Peyer's patch (tissue), 4 donors: Measurements from ENCODE around the gene RAB34. TPM values are rescaled to one million over a fixed set of nuclear protein-coding genes. Genes with fewer than 3 reads are reported as not detected.

Experiments
- DNase-seq, 3 donors: peaks; one replicate each; pipeline ENCODE4 v3.0.0-alpha.2; 2017 to 2019
- H3K27ac ChIP-seq, 4 donors: fragments of 200-600 bp; sonication (generic); one replicate each; pipeline ENCODE4 v1.5.1; 2016 to 2019
- H3K27me3 ChIP-seq, 2 donors: fragments of 200-600 bp; sonication (generic); one replicate each; pipeline ENCODE4 v1.5.1; 2019
- H3K36me3 ChIP-seq, 3 donors: fragments of 200-600 bp; sonication (generic); one replicate each; pipeline ENCODE4 v1.5.1; 2016 to 2019
- H3K4me1 ChIP-seq, 4 donors: fragments of 200-600 bp; sonication (generic); one replicate each; pipeline ENCODE4 v1.5.1; 2016 to 2019
- H3K4me3 ChIP-seq, 4 donors: fragments of 200-600 bp; sonication (generic); 1 replicate in 3 of 4; 2 replicates in 1 of 4; pipeline ENCODE4 v1.5.1; 2016 to 2019; ENCODE audit warnings: mild to moderate bottlenecking in 1 of 4
- H3K9me3 ChIP-seq, 4 donors: fragments of 200-600 bp; sonication (generic); one replicate each; pipeline ENCODE4 v1.5.1; 2016 to 2019; ENCODE audit warnings: mild to moderate bottlenecking in 1 of 4
- POLR2A ChIP-seq, 2 donors: fragments of 450-650 bp; IDR thresholded peaks; one replicate each; pipeline ENCODE4 v1.5.1; 2017; ENCODE audit warnings: antibody characterized with exemption in 2 of 2, mild to moderate bottlenecking in 2 of 2, moderate library complexity in 2 of 2
- total RNA-seq, 4 donors: library from RNA; depleted of rRNA; stranded (reverse); fragments of >200 nt; gene quantifications; one replicate each; pipeline ENCODE4 v1.1.0, GENCODE V29; 2016
- TF ChIP-seq, protein P1 (sequence below), 6 experiments: fragments of 450-650 bp in 4 of 6; fragments of 200-600 bp in 2 of 6; sonication (generic) in 1 of 6; IDR thresholded peaks; one replicate each; pipeline ENCODE4 v1.5.1; 2017 to 2019; ENCODE audit warnings: antibody characterized with exemption in 6 of 6, mild to moderate bottlenecking in 3 of 6, moderate library complexity in 1 of 6

Gene RAB34
- total RNA-seq, 4 donors from 2014 or later, result 14.5 to 69.3 (median 30.2) TPM

DNA sequence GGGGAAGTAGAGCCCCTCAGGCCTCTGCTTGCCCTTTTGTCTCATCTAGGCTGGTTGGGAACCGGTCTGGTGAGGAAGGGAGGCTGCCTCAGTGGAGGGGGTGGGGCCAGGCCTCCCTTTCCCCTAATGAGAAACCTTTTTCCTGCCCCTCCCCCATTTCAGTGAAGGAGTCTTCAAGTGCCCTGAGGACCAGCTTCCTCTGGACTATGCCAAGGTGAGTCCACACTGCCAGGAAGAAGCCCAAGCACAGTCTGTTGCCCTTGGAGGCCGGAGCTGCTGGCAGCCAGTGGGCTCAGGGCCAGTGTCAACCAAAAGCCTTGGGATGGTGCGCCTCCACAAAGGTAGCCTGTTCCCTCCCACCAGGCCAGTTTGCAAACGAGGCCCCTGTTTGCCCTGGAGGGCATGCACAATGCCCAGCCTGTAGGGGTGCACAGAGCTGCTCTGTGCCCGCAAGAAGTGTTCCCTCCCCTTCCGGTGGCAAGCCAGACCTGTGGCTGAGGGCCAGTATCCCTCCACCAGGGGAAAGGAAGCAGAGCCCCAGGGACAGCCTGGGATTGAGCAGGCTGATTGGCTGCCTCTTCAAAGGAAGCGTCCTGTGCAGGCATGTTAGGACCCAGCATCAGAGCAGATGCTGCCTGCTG lies 29.5 kb upstream of the RAB34 start:
- DNase-seq, result no peak
- Histone ChIP-seq H3K9me3 (no peaks in the 10 kb centered on the region), H3K27me3 (no peaks in the 10 kb centered on the region), H3K27ac (peak overlapping the region; percentile 99 to 100 (median 99)), H3K36me3 (peaks cover 0 to 40% (median 0%) of the 10 kb centered on the region in 3 donors), H3K4me1 (peaks cover 3 to 57% (median 26%) of the 10 kb centered on the region in 4 donors), H3K4me3 (peak overlapping the region in 2 of 4 donors; percentile 37 to 92)
- TF ChIP-seq, protein P1, sequence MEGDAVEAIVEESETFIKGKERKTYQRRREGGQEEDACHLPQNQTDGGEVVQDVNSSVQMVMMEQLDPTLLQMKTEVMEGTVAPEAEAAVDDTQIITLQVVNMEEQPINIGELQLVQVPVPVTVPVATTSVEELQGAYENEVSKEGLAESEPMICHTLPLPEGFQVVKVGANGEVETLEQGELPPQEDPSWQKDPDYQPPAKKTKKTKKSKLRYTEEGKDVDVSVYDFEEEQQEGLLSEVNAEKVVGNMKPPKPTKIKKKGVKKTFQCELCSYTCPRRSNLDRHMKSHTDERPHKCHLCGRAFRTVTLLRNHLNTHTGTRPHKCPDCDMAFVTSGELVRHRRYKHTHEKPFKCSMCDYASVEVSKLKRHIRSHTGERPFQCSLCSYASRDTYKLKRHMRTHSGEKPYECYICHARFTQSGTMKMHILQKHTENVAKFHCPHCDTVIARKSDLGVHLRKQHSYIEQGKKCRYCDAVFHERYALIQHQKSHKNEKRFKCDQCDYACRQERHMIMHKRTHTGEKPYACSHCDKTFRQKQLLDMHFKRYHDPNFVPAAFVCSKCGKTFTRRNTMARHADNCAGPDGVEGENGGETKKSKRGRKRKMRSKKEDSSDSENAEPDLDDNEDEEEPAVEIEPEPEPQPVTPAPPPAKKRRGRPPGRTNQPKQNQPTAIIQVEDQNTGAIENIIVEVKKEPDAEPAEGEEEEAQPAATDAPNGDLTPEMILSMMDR (IDR thresholded peaks at IDR 0.05), result peak in 1 of 6 experiments; percentile 2
- no peak for TF ChIP-seq POLR2A (IDR thresholded peaks at IDR 0.05)

DNA sequence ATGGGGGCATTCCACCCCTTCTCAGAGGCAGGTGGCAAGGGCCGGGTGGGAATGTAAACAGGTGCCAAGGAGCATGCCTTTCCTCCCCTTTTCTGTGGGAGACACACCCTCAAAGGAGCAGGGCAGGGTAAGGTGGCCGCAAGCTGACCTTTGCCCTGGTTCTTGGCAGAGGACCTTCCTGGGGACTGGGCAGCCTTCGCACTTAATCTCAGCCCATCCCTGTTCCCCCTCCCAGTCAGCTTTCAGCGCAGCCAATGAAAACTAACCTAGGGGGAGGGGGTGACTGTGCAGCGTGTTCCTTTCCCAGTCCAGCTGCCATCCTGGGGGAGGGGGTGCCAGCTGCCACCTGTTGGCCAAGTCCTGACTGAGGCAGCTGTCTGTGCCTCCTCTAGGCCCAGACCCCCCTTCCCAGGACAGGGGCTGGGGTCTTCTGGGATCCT lies 29.0 kb upstream of the RAB34 start:
- Histone ChIP-seq H3K27ac (peak overlapping the region; percentile 99 to 100 (median 99)), H3K4me1 (peaks cover 3 to 59% (median 28%) of the 10 kb centered on the region in 4 donors), H3K4me3 (peak overlapping the region in 2 of 4 donors; percentile 92 to 97), H3K27me3 (no peaks in the 10 kb centered on the region), H3K9me3 (no peaks in the 10 kb centered on the region), H3K36me3 (peaks cover 0 to 39% (median 0%) of the 10 kb centered on the region in 3 donors)
- peak in 2 of 3 donors; percentile 90 to 91 for DNase-seq
- TF ChIP-seq POLR2A (IDR thresholded peaks at IDR 0.05), result peak in 1 of 2 donors; percentile 52
- TF ChIP-seq, protein P1 (IDR thresholded peaks at IDR 0.05), result peak in 1 of 6 experiments; percentile 13

DNA sequence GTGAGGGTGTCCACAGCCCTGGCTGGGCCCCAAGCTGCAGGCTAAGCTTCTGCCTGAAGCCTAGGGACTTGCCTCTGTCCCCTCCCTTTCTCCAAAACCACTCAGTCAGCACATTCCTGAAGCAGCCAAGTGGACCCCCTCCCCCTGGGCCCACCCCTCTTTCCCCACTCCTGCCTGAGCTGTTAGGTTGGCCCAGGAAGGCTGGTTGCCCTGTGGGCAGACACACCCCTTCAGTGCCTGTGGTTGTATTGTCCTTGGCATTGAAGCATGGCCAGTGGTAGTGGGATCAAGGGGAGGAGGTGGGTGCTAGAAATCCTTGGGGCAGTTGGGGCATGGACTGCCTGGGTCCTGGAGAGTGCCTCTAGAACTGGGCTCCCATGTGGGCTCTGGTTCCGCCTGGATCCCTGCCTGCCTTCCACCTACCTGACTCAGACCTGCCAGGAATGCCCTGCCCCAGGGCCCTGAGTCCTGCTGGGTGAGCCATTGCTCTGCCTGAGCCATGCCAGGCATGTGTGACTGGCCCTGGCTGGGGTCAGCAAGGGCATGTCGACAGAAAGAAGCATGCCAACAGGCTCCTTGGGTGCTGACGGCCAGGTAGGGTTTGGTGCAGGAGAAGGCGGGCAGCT lies 28.2 kb upstream of the RAB34 start:
- H3K27ac ChIP-seq, result peak overlapping the region; percentile 99 to 100 (median 99)
- peak overlapping the region; percentile 79 to 97 (median 90) for H3K4me3 ChIP-seq
- DNase-seq, result peak in 2 of 3 donors; percentile 77 to 81
- H3K36me3 ChIP-seq, result peaks cover 0 to 31% (median 0%) of the 10 kb centered on the region in 3 donors
- no peaks in the 10 kb centered on the region for H3K27me3 ChIP-seq
- TF ChIP-seq, protein P1 (IDR thresholded peaks at IDR 0.05), result no peak
- peak; percentile 45 to 46 for TF ChIP-seq POLR2A (IDR thresholded peaks at IDR 0.05)
- H3K4me1 ChIP-seq, result peaks cover 3 to 59% (median 33%) of the 10 kb centered on the region in 4 donors
- H3K9me3 ChIP-seq, result no peaks in the 10 kb centered on the region

DNA sequence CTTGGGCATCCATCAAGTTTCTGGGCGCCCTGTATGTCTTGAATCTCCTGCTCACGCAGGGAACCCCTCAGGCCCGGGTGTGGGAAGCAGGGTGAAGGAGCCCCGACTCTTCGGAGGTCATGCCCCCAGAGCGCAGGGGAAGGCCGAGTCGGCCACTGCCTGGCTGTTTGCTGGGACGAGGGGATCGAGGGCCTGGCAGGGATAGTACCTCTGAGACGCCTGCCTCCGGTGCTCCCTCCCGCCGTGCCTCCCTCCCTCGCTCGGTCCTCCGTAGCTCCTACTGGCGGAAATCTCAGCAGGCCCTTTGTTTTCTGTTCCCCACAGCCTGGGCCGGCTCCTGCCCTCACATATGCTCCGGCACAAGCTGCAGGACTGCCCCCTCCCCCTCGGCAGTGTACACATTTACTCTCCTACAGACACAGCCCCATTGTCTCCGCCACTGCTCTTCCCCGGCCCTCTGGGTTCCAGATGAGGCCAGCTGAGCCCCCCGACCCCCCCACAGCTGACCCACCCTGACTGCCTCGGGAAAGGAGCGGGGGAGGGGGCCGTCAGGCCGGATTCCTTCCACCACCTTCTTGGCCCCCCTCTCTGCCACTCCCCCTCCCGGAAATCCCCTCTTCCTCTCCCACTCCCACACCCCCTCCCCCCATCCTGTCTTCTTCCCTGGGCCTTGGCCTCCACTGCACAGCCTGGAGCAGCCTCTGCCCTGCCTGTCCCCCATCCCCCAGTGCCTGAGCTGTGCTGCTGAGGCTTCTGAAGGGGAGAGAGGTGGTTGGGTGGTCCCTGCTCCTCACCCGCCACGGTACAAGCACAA lies 27.5 kb upstream of the RAB34 start:
- H3K36me3 ChIP-seq, result peaks cover 0 to 24% (median 0%) of the 10 kb centered on the region in 3 donors
- H3K4me3 ChIP-seq, result peak overlapping the region; percentile 79 to 97 (median 90)
- no peaks in the 10 kb centered on the region for H3K9me3 ChIP-seq
- peaks cover 3 to 59% (median 35%) of the 10 kb centered on the region in 4 donors for H3K4me1 ChIP-seq
- peak overlapping the region; percentile 99 to 100 (median 99) for H3K27ac ChIP-seq
- TF ChIP-seq, protein P1 (IDR thresholded peaks at IDR 0.05), result no peak
- no peak for TF ChIP-seq POLR2A (IDR thresholded peaks at IDR 0.05)
- H3K27me3 ChIP-seq, result no peaks in the 10 kb centered on the region
- DNase-seq, result peak; percentile 63 to 74 (median 74)
